ENCODE results near the gene SLBP. TPM values are rescaled to one million over a fixed set of nuclear protein-coding genes. Genes with fewer than 3 reads are reported as not detected.

The SLBP gene
- total RNA-seq, 1 donor from 2014 or later = 49.3 TPM

GRCh38 chr4:1656132-1656531 lies 56.0 kb downstream of the SLBP start:
- no peak for DNase-seq (ENCODE audit: low read depth in 2 of 2)

- DNase-seq (ENCODE audit: low read depth in 2 of 2) = no peak
Measured at GRCh38 chr4:1655676-1656075, 56.4 kb downstream of the SLBP start.

DNA sequence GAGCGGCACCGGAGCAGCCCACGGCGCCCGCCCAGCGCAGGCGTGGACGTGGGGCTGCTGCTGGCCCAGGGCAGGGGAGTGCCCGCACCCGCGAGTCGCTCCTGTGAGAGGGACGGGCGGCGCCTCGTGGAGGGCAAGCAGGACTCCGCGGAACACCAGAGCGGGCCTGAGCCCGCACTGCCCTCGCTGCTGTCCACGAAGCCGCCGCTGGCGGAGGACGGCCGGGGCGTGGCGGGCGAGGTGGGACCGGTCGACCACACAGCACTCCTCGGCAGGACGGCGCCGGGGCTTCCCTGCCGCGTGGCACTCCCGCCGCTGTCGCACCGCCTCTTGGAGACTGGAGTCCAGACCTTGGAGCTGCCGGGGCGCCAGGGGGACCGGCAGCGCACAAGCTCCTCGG lies 57.0 kb downstream of the SLBP start:
- DNase-seq (ENCODE audit: low read depth in 2 of 2) = no peak

GRCh38 chr4:1654216-1654955 lies 57.7 kb downstream of the SLBP start:
- no peak for DNase-seq (ENCODE audit: low read depth in 2 of 2)

DNA sequence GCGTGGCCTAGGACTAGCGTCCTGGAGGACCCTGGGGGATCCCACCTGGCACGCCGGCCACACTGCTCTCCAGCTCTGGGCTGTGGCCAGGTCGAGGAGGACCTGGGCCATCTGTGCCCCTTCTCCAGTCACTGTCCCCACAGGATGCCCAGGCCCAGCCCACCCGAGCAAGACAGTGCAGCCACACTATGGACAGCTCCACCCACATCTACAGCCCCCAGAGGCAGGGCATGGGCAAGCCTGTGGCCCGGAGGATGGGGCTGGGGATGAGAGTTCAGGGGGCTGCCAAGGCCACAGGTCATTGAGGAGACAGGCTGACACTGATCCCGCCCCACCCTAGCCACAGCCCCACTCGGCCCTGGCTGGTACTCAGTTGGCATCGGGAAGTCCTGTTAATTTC lies 58.3 kb downstream of the SLBP start:
- DNase-seq (ENCODE audit: low read depth in 2 of 2) = no peak

DNA sequence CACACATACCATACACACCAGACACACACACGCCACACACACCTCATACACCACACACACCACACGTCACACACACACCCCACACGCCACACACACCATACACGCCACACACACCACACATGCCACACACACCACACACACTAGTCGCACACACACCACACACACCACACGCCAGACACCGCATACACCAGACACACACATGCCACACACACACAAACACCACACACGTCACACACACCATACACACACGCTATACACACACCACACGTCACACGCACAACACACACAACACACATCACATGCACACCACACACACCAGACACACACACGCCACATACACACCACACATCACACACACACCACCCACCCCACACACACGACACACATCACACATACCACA lies 60.0 kb downstream of the SLBP start:
- no peak for DNase-seq (ENCODE audit: low read depth in 2 of 2)

- no peak for DNase-seq (ENCODE audit: low read depth in 2 of 2)
Measured at GRCh38 chr4:1651609-1652008, 60.5 kb downstream of the SLBP start.

DNA sequence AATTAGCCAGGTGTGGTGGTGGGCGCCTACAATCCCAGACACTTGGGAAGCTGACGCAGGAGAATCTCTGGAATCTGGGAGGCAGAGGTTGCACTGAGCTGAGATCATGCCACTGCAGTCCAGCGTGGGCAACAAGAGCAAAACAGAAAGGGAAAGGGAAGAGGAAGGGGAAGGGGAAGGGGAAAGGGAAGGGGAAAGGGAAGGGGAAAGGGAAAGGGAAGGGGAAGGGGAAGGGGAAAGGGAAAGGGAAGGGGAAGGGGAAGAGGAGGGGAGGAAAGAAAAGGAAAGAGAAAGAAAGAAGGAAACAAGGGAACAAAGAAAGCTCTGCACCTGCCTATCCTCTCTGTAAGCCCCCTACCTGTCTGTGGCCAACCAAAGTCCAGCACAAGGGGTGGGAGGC lies 63.2 kb downstream of the SLBP start:
- no peak for DNase-seq (ENCODE audit: low read depth in 2 of 2)

DNA sequence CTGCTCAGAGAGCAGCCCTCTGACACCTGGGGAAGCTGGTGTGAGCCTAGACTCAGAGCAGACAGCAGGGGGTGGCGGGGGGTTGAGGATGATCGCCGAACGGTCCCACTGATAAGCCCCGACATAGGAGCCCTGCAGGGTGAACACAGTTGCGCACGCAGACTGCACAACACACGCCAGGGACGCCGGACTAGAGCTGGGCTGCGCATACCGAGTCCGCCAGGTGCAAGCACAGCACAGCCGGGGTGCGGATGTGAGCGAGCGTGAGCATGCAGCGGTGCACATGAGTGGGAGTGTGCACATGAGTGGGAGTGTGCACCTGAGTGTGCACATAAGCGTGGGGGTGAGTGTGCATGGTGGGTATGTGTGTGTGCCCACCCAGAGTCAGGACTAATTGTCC lies 64.7 kb downstream of the SLBP start:
- no peak for DNase-seq (ENCODE audit: low read depth in 2 of 2)

DNA sequence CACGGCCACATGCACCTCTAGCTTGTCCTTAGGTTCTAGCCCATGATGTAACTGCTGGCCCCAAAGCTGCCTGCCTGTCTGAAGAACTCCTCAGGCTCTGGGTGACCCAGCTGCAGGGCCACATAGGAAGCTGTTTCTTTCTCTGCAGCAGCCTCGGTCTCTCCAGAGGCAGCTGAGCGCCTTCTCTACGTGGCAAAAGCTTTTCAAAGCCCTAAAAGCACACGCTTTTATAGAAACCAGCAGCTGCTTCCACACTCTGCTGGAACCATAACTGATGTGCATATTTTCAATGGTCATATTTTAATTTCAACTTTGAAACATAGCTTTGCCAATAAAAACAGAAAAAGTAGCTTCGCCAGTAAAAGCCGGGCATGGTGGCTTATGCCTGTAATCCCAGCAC lies 65.4 kb downstream of the SLBP start:
- no peak for DNase-seq (ENCODE audit: low read depth in 2 of 2)

DNA sequence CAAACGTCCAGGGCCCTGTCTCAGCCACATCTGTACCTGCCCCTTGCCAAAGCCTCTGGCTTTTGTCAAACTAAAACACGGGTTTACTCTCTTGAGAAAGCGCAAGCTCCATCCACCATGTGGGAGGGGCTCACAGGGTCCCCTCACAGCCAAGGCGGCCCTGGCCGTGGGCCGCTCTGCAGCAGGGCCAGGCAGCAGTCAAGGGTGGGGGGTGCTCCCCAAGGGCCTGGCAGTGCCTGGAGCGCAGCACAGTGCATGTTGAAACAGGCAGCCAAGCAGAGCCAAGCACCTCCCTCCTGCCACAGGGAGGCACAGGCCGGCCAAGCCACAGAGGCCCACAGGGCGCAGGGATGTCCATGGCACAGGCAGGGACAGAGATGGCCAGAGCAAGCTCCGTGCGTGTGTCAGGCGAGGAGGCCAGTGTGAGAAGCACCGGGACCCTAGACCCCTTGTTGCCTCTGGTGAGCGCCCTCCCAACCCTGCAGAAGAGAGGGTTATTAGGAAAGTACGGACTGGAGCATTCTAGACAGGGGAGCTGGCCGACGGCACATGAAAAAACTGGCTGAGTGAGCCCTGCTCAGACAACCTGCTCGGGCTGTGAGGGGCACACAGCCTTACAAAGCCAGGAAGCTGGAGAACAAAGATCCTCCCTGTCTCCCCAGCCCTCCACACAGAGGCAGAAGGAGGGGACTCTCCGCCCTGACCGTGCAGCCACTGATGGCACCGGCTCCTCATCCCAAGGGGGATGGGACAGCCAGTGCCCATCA lies 67.0 kb downstream of the SLBP start:
- DNase-seq (ENCODE audit: low read depth in 2 of 2) = no peak

GRCh38 chr4:1643971-1644735 lies 68.0 kb downstream of the SLBP start:
- no peak for DNase-seq (ENCODE audit: low read depth in 2 of 2)

Other genes with a start within 250 kb of the SLBP start
- 0.26 and 1.4 TPM in 2 replicates for gene FAM53A, start 28.0 kb downstream of the SLBP start, total RNA-seq
- gene TMEM129, start 9.0 kb upstream of the SLBP start, total RNA-seq = 19.8 and 35.1 TPM in 2 replicates
- gene TACC3, start 9.2 kb upstream of the SLBP start, total RNA-seq = 9.6 and 13.9 TPM in 2 replicates
- gene FGFR3, start 81.0 kb upstream of the SLBP start, total RNA-seq = 0.64 and 2.4 TPM in 2 replicates
- gene LETM1, start 143.8 kb upstream of the SLBP start, total RNA-seq = 68.3 and 76.4 TPM in 2 replicates
- 33.9 and 39.8 TPM in 2 replicates for gene NSD2, start 159.1 kb upstream of the SLBP start, total RNA-seq

All from dermis microvascular lymphatic vessel endothelial cell (primary cell).